ENCODE results near the gene CFAP65.

CFAP65 gene

GRCh38 chr2:218983934-218984238, 57.4 kb downstream of the CFAP65 start:
- peak overlapping the region; percentile 64; the same call in 1 of the 2 replicates for H3K27ac ChIP-seq
- TF ChIP-seq CTCF (IDR thresholded peaks at IDR 0.05; ENCODE audit: low read depth, low read length) = no peak
- no peak for DNase-seq
- peak overlapping the region; percentile 61 for H3K4me3 ChIP-seq (ENCODE audit: low read depth, low read length)
- H3K36me3 ChIP-seq = no peaks in the 10 kb centered on the region
- H3K27me3 ChIP-seq (ENCODE audit: insufficient read depth, low read depth, severe bottlenecking) = no peaks in the 10 kb centered on the region
- no peaks in the 10 kb centered on the region for H3K9me3 ChIP-seq (ENCODE audit: severe bottlenecking)

DNA sequence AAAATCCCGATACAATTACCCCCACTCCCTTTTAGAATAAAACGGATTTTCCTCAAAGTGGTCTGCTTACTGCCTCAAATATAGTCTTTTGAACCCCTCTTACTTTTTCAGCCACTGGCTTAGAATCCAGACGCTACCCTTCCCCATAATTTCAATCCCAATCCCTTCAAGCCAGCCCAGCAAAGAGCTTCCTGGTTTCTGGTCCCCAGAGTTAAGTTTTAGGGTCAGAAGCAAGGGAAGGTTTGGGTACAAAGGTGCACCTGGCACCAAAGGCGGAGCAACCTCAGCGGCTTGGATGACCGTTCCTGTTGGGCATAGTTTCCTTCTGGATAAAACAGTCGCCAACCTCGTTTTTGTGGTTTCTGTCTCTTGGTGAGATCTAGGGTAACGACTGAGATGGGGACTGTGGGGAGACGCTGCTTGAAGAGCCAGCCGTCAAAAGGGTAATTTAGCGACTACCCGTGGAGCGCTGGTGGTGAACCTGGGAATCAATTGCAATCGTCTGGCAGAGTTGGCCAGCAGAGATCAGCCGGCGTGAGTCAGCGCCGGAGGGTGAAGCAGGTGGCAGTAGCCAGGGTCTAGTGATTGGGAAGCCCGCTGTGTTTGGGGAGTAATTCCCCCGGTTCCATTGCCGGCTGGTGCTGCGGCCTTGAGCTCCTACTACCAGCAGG, 57.9 kb downstream of the CFAP65 start:
- no peaks in the 10 kb centered on the region for H3K27me3 ChIP-seq (ENCODE audit: insufficient read depth, low read depth, severe bottlenecking)
- no peak for TF ChIP-seq CTCF (IDR thresholded peaks at IDR 0.05; ENCODE audit: low read depth, low read length)
- H3K4me3 ChIP-seq (ENCODE audit: low read depth, low read length) = peak overlapping the region; percentile 61
- no peak overlapping the region for H3K27ac ChIP-seq
- H3K36me3 ChIP-seq = no peaks in the 10 kb centered on the region
- no peaks in the 10 kb centered on the region for H3K9me3 ChIP-seq (ENCODE audit: severe bottlenecking)
- DNase-seq = no peak

GRCh38 chr2:218982586-218983262, 58.6 kb downstream of the CFAP65 start:
- Histone ChIP-seq H3K27ac (no peak overlapping the region), H3K9me3 (ENCODE audit: severe bottlenecking) (no peaks in the 10 kb centered on the region), H3K36me3 (no peaks in the 10 kb centered on the region), H3K27me3 (ENCODE audit: insufficient read depth, low read depth, severe bottlenecking) (no peaks in the 10 kb centered on the region), H3K4me3 (ENCODE audit: low read depth, low read length) (no peak overlapping the region)
- TF ChIP-seq CTCF (IDR thresholded peaks at IDR 0.05; ENCODE audit: low read depth, low read length) = no peak
- DNase-seq = no peak

GRCh38 chr2:218981881-218982585, 59.3 kb downstream of the CFAP65 start:
- TF ChIP-seq CTCF (IDR thresholded peaks at IDR 0.05; ENCODE audit: low read depth, low read length) = no peak
- no peaks in the 10 kb centered on the region for H3K36me3 ChIP-seq
- H3K4me3 ChIP-seq (ENCODE audit: low read depth, low read length) = no peak overlapping the region
- no peak for DNase-seq
- no peak overlapping the region for H3K27ac ChIP-seq
- H3K27me3 ChIP-seq (ENCODE audit: insufficient read depth, low read depth, severe bottlenecking) = no peaks in the 10 kb centered on the region
- H3K9me3 ChIP-seq (ENCODE audit: severe bottlenecking) = no peaks in the 10 kb centered on the region

- no peak overlapping the region for H3K27ac ChIP-seq
- no peaks in the 10 kb centered on the region for H3K36me3 ChIP-seq
- DNase-seq = peak; percentile 55
- H3K4me3 ChIP-seq (ENCODE audit: low read depth, low read length) = peak overlapping the region; percentile 22; the same call in 1 of the 2 replicates
- peak; percentile 30 for TF ChIP-seq CTCF (IDR thresholded peaks at IDR 0.05; ENCODE audit: low read depth, low read length)
- no peaks in the 10 kb centered on the region for H3K9me3 ChIP-seq (ENCODE audit: severe bottlenecking)
- H3K27me3 ChIP-seq (ENCODE audit: insufficient read depth, low read depth, severe bottlenecking) = no peaks in the 10 kb centered on the region
These were observed 59.9 kb downstream of the CFAP65 start for GRCh38 chr2:218981390-218981880.

All from WERI-Rb-1 (cell line).